ENCODE measurements around the gene NSDHL.
"Not testable (repeated sequence)": the region's sequence is repeated elsewhere in the genome, so short reads cannot be mapped to it uniquely, and the experiment has no call there.

Gene NSDHL

GRCh38 chrX:152830312-152831305, at the start of gene NSDHL, which contains the start of gene CETN2:
Gene NSDHL (plus strand): TSS chrX:152831063. CDS start chrX:152846325, 15,262 bp downstream.
Gene CETN2 (minus strand): TSS chrX:152830757. CDS start chrX:152830710, 47 bp downstream.
- peak; percentile 92 for DNase-seq

GRCh38 chrX:152787062-152787461, 43.8 kb upstream of the NSDHL start:
- DNase-seq = not testable (repeated sequence)

GRCh38 chrX:152798945-152799344, 31.9 kb upstream of the NSDHL start:
- no peak for DNase-seq

- DNase-seq = no peak
Observed at GRCh38 chrX:152806035-152806434, 24.8 kb upstream of the NSDHL start.

- no peak for DNase-seq
Observed at GRCh38 chrX:152810403-152810802, 20.5 kb upstream of the NSDHL start.

- no peak for DNase-seq
Observed at GRCh38 chrX:152813206-152813605, 17.7 kb upstream of the NSDHL start.

- DNase-seq = no peak
Observed at GRCh38 chrX:152814048-152814447, 16.8 kb upstream of the NSDHL start.

- no peak for DNase-seq
Observed at GRCh38 chrX:152817078-152817764, 13.6 kb upstream of the NSDHL start.

- no peak for DNase-seq
Observed at GRCh38 chrX:152818356-152818755, 12.5 kb upstream of the NSDHL start.

GRCh38 chrX:152819266-152819665, 11.6 kb upstream of the NSDHL start:
- no peak for DNase-seq

- no peak for DNase-seq
Observed at GRCh38 chrX:152819732-152820131, 11.1 kb upstream of the NSDHL start.

- peak; percentile 10 for DNase-seq
Observed at GRCh38 chrX:152821145-152821765, 9.6 kb upstream of the NSDHL start.

- DNase-seq = no peak
Observed at GRCh38 chrX:152822383-152823086, 8.3 kb upstream of the NSDHL start.

GRCh38 chrX:152823657-152824056, 7.2 kb upstream of the NSDHL start:
- no peak for DNase-seq

- no peak for DNase-seq
Observed at GRCh38 chrX:152824841-152825374, 6.0 kb upstream of the NSDHL start.

GRCh38 chrX:152831391-152831790, 528 bp downstream of the NSDHL start:
- no peak for DNase-seq

GRCh38 chrX:152832520-152832919, 1.7 kb downstream of the NSDHL start:
- no peak for DNase-seq

- no peak for DNase-seq
Observed at GRCh38 chrX:152833378-152833777, 2.5 kb downstream of the NSDHL start.

GRCh38 chrX:152835470-152835869, 4.6 kb downstream of the NSDHL start:
- not testable (repeated sequence) for DNase-seq

- DNase-seq = no peak
Observed at GRCh38 chrX:152842772-152843338, 12.0 kb downstream of the NSDHL start.

GRCh38 chrX:152843852-152844251, 13.0 kb downstream of the NSDHL start:
- DNase-seq = no peak

- DNase-seq = no peak
Observed at GRCh38 chrX:152844256-152844655, 13.4 kb downstream of the NSDHL start.

Measured in inflammatory macrophage treated with lipopolysaccharide for 4 hours (primary cell).